Stimulated activated CD4-positive, alpha-beta T cell treated with anti-CD3 and anti-CD28 coated beads, Interleukin-4, amount 100 ng/mL, for 1 hour (primary cell): Measurements from ENCODE around the gene SPAG6.
"Not testable (repeated sequence)": the region's sequence is repeated elsewhere in the genome, so short reads cannot be mapped to it uniquely, and the experiment has no call there.

Experiments used
- DNase-seq: peaks from one replicate; pipeline ENCODE4 v3.0.0-alpha.2; 2020

SPAG6 gene

GRCh38 chr10:22343731-22344130 lies 1.6 kb upstream of the SPAG6 start:
- DNase-seq = no peak

GRCh38 chr10:22344249-22344648 lies 1.0 kb upstream of the SPAG6 start:
- no peak for DNase-seq

- no peak for DNase-seq
These were observed 455 bp upstream of the SPAG6 start for GRCh38 chr10:22344781-22345300.

- no peak for DNase-seq
These were observed 883 bp downstream of the SPAG6 start for GRCh38 chr10:22346096-22346661.

- no peak for DNase-seq
These were observed 4.5 kb downstream of the SPAG6 start for GRCh38 chr10:22349755-22350154.

- DNase-seq = no peak
These were observed 5.9 kb downstream of the SPAG6 start for GRCh38 chr10:22351131-22351703.

GRCh38 chr10:22356324-22356873 lies 11.1 kb downstream of the SPAG6 start:
- DNase-seq = no peak

GRCh38 chr10:22357770-22358169 lies 12.5 kb downstream of the SPAG6 start:
- not testable (repeated sequence) for DNase-seq

- no peak for DNase-seq
These were observed 18.0 kb downstream of the SPAG6 start for GRCh38 chr10:22363305-22363704.

GRCh38 chr10:22364407-22365140 lies 19.3 kb downstream of the SPAG6 start:
- no peak for DNase-seq

- DNase-seq = no peak
These were observed 19.9 kb downstream of the SPAG6 start for GRCh38 chr10:22365233-22365632.

- no peak for DNase-seq
These were observed 20.5 kb downstream of the SPAG6 start for GRCh38 chr10:22365644-22366434.

GRCh38 chr10:22366435-22366703 lies 21.1 kb downstream of the SPAG6 start:
- no peak for DNase-seq

GRCh38 chr10:22366771-22367170 lies 21.5 kb downstream of the SPAG6 start:
- DNase-seq = no peak

GRCh38 chr10:22367471-22367870 lies 22.2 kb downstream of the SPAG6 start:
- DNase-seq = no peak

GRCh38 chr10:22368402-22368801 lies 23.1 kb downstream of the SPAG6 start:
- no peak for DNase-seq

GRCh38 chr10:22368981-22369380 lies 23.7 kb downstream of the SPAG6 start:
- DNase-seq = no peak

- no peak for DNase-seq
These were observed 24.3 kb downstream of the SPAG6 start for GRCh38 chr10:22369434-22370072.

GRCh38 chr10:22370320-22370719 lies 25.0 kb downstream of the SPAG6 start:
- no peak for DNase-seq

GRCh38 chr10:22372298-22372697 lies 27.0 kb downstream of the SPAG6 start:
- no peak for DNase-seq

GRCh38 chr10:22372917-22373316 lies 27.6 kb downstream of the SPAG6 start:
- DNase-seq = no peak

GRCh38 chr10:22374489-22375126 lies 29.3 kb downstream of the SPAG6 start:
- no peak for DNase-seq
